Effector memory CD4-positive, alpha-beta T cell (primary cell): Measurements from ENCODE around the gene ZNF141.
"Not testable (repeated sequence)": the region's sequence is repeated elsewhere in the genome, so short reads cannot be mapped to it uniquely, and the experiment has no call there.

Experiments used
- DNase-seq, 3 donors: peaks; one replicate each; pipeline ENCODE4 v3.0.0-alpha.2; 2020
- H3K27ac ChIP-seq: 2 replicates; pipeline ENCODE4 v1.7.0; 2013; ENCODE audit warnings: mild to moderate bottlenecking, low read length, moderate library complexity; ENCODE audit not compliant: insufficient read depth, poor library complexity, severe bottlenecking
- H3K27me3 ChIP-seq: replicated peaks from 2 replicates; pipeline ENCODE4 v1.7.0; 2013; ENCODE audit warnings: mild to moderate bottlenecking, low read length; ENCODE audit not compliant: insufficient read depth, control insufficient read depth, poor library complexity, severe bottlenecking
- H3K36me3 ChIP-seq: 2 replicates; pipeline ENCODE4 v1.7.0; 2013; ENCODE audit warnings: mild to moderate bottlenecking, low read length, moderate library complexity; ENCODE audit not compliant: control insufficient read depth, insufficient read depth
- H3K4me1 ChIP-seq: 2 replicates; pipeline ENCODE4 v1.7.0; 2013; ENCODE audit warnings: low read length, mild to moderate bottlenecking; ENCODE audit not compliant: control insufficient read depth, insufficient read depth, poor library complexity, severe bottlenecking
- H3K4me3 ChIP-seq: 2 replicates; pipeline ENCODE4 v1.7.0; 2013; ENCODE audit warnings: low read length, low read depth, mild to moderate bottlenecking; ENCODE audit not compliant: insufficient read depth, poor library complexity, severe bottlenecking
- H3K9me3 ChIP-seq: 2 replicates; pipeline ENCODE4 v1.7.0; 2013; ENCODE audit warnings: mild to moderate bottlenecking, low read length, moderate library complexity; ENCODE audit not compliant: control insufficient read depth
- total RNA-seq, 3 donors: gene quantifications; one replicate each; lab custom pipeline; 2026; lab: John Stamatoyannopoulos, UW

Gene ZNF141
- total RNA-seq, result 35.4 to 37.3 (median 36.3) reads per million in 3 donors

GRCh38 chr4:337143-337931, at the start of gene ZNF141:
Gene ZNF141, plus strand, starts transcription at chr4:337814. Its CDS starts 170 bp downstream, at chr4:337984.
- DNase-seq, result peak; percentile 82 to 89 (median 88)
- H3K36me3 ChIP-seq, result peaks cover 5% of the 10 kb centered on the region
- no peaks in the 10 kb centered on the region for H3K27me3 ChIP-seq
- H3K4me1 ChIP-seq, result peaks cover 7% of the 10 kb centered on the region
- H3K9me3 ChIP-seq, result peaks cover 19% of the 10 kb centered on the region
- peak within 1 kb of the TSS; percentile 91 for H3K4me3 ChIP-seq
- H3K27ac ChIP-seq, result peak within 1 kb of the TSS; percentile 89

GRCh38 chr4:288891-289290, 48.7 kb upstream of the ZNF141 start:
- no peak for DNase-seq
- no peaks in the 10 kb centered on the region for H3K27me3 ChIP-seq
- no peaks in the 10 kb centered on the region for H3K36me3 ChIP-seq
- no peak overlapping the region for H3K27ac ChIP-seq
- no peaks in the 10 kb centered on the region for H3K4me1 ChIP-seq
- H3K4me3 ChIP-seq, result no peak overlapping the region
- no peaks in the 10 kb centered on the region for H3K9me3 ChIP-seq

- DNase-seq, result no peak
- Histone ChIP-seq H3K4me3 (no peak overlapping the region), H3K27ac (no peak overlapping the region), H3K36me3 (no peaks in the 10 kb centered on the region), H3K27me3 (no peaks in the 10 kb centered on the region), H3K9me3 (no peaks in the 10 kb centered on the region), H3K4me1 (no peaks in the 10 kb centered on the region)
Observed at GRCh38 chr4:294732-295131, 42.9 kb upstream of the ZNF141 start.

DNA sequence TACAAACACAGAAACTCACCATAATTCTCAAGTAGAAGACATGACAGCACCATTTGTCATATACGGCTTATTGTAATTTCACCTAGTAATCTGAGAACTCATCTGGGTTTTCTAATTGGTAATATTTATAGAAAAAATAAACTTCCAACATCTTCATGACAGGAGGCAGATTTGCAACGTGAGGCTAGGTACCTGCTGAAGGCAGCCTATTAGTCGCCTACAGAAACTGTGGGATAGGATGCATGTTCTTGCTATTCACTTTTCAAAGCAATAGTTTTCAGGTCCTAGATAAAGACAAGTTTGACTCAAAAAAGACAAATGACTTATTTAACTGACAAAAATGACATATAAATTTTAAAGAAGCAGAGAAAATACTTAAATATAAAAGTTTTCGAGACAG, 35.2 kb upstream of the ZNF141 start:
- Histone ChIP-seq H3K9me3 (peaks cover 4% of the 10 kb centered on the region), H3K27me3 (no peaks in the 10 kb centered on the region), H3K4me1 (no peaks in the 10 kb centered on the region), H3K27ac (no peak overlapping the region), H3K4me3 (no peak overlapping the region), H3K36me3 (no peaks in the 10 kb centered on the region)
- DNase-seq, result no peak

GRCh38 chr4:304516-304915, 33.1 kb upstream of the ZNF141 start:
- DNase-seq, H3K27me3 ChIP-seq, H3K9me3 ChIP-seq, H3K36me3 ChIP-seq, H3K4me3 ChIP-seq, H3K27ac ChIP-seq, H3K4me1 ChIP-seq: not testable (repeated sequence)

- no peak for DNase-seq
- no peaks in the 10 kb centered on the region for H3K27me3 ChIP-seq
- H3K27ac ChIP-seq, result no peak within 1 kb of the TSS
- H3K36me3 ChIP-seq, result no peaks in the 10 kb centered on the region
- H3K9me3 ChIP-seq, result peaks cover 5% of the 10 kb centered on the region
- no peak within 1 kb of the TSS for H3K4me3 ChIP-seq
- H3K4me1 ChIP-seq, result no peaks in the 10 kb centered on the region
Observed at GRCh38 chr4:304969-305680, 32.5 kb upstream of the ZNF141 start, which contains the start of gene ZNF732. Gene ZNF732, minus strand, starts transcription at chr4:305474. Its CDS starts 164 bp downstream, at chr4:305310.

DNA sequence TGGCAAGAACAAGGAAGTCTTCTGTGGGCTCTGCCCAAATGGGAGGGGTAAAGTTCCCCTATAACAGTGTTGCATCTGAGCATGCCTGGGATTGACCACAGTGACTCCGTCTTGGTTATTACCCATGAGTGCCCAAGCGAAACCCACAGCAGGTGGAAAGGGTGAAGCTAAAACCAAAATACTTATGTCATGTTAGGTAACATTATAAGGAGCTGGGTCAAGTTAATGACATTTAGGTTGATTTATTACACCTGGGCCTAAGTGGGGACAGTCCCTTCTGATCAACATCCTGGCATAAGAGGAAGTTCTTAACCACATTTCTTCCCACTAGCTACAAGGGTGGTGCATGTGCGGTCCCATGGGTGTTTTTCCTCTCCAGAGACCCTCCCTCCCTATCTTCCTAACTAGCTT, 31.1 kb upstream of the ZNF141 start:
- Histone ChIP-seq H3K4me3 (no peak overlapping the region), H3K27ac (no peak overlapping the region), H3K4me1 (no peaks in the 10 kb centered on the region), H3K9me3 (peaks cover 5% of the 10 kb centered on the region), H3K36me3 (no peaks in the 10 kb centered on the region), H3K27me3 (no peaks in the 10 kb centered on the region)
- no peak for DNase-seq

GRCh38 chr4:309807-310206, 27.8 kb upstream of the ZNF141 start:
- Histone ChIP-seq H3K27me3 (no peaks in the 10 kb centered on the region), H3K27ac (no peak overlapping the region), H3K4me1 (no peaks in the 10 kb centered on the region), H3K36me3 (no peaks in the 10 kb centered on the region), H3K9me3 (peaks cover 5% of the 10 kb centered on the region), H3K4me3 (no peak overlapping the region)
- no peak for DNase-seq

DNA sequence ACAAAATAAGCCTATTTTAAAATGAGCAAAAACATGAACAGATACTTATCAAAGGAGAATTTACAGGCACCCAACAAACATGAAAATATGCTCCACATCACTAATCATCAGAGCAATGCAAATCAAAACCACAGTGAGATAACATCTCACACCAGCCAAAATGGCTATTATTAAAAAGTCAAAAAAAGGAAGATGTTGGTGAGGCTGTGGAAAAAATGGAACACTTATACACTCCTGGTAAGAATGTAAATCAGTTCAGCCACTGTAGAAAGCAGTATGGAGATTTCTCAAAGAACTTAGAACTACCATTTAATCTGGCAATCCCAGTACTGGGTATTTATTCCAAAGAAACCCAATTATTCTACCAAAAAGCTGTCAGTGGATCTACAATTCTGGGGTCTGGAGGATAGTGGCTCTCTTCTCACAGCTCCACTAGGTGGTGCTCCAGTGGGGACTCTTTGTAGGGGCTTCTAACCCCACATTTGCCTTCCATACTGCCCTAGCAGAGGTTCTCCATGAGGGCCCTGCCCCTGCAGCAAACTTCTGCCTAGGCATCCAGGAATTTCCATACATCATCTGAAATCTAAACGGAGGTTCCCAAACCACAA, 23.2 kb upstream of the ZNF141 start:
- Histone ChIP-seq H3K36me3 (no peaks in the 10 kb centered on the region), H3K4me1 (no peaks in the 10 kb centered on the region), H3K27me3 (no peaks in the 10 kb centered on the region), H3K27ac (no peak overlapping the region), H3K4me3 (no peak overlapping the region), H3K9me3 (peaks cover 4% of the 10 kb centered on the region)
- no peak for DNase-seq

GRCh38 chr4:328729-329128, 8.9 kb upstream of the ZNF141 start:
- no peak for DNase-seq
- Histone ChIP-seq H3K27me3 (no peaks in the 10 kb centered on the region), H3K36me3 (no peaks in the 10 kb centered on the region), H3K4me3 (no peak overlapping the region), H3K27ac (no peak overlapping the region), H3K4me1 (no peaks in the 10 kb centered on the region), H3K9me3 (peaks cover 11% of the 10 kb centered on the region)
